Measurements from ENCODE around the gene N4BP3. TPM values are rescaled to one million over a fixed set of nuclear protein-coding genes. Genes with fewer than 3 reads are reported as not detected.

The N4BP3 gene
- total RNA-seq, 4 donors from 2014 or later: 0.55 to 2.6 (median 1.2) TPM

DNA sequence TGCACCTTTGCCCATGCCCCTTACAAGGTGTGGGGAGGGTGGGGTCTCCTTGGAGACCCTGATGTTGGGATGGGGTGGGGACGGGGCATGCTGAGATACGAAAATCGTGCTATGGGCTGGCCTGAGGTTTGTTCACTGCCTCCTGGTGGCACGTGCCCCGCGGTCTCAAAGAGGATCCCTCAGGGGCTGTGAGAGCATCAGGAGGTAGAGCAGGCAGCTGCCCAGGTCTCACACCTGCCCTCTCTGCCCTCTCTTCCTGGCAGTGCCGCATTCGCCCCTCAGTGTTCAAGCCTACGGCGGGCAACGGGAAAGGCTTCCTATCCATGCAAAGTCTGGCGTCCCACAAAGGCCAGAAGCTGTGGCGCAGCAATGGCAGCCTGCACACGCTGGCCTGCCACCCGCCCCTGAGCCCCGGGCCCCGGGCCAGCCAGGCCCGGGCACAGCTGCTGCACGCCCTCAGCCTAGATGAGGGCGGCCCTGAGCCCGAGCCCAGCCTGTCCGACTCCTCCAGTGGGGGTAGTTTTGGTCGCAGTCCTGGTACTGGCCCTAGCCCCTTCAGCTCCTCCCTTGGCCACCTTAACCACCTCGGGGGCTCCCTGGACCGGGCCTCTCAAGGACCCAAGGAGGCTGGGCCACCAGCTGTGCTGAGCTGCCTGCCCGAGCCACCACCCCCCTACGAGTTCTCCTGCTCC is 6.7 kb downstream of the N4BP3 start:
- Histone ChIP-seq H3K36me3 (no peaks in the 10 kb centered on the region), H3K4me1 (peaks cover 11 to 47% (median 20%) of the 10 kb centered on the region in 4 donors), H3K9me3 (no peaks in the 10 kb centered on the region), H3K27me3 (peaks cover 29% of the 10 kb centered on the region), H3K27ac (no peak overlapping the region), H3K4me3 (no peak overlapping the region)
- TF ChIP-seq POLR2A (IDR thresholded peaks at IDR 0.05): no peak
- no peak for TF ChIP-seq EP300 (IDR thresholded peaks at IDR 0.05; ENCODE audit: low read depth)
- TF ChIP-seq, protein P1, sequence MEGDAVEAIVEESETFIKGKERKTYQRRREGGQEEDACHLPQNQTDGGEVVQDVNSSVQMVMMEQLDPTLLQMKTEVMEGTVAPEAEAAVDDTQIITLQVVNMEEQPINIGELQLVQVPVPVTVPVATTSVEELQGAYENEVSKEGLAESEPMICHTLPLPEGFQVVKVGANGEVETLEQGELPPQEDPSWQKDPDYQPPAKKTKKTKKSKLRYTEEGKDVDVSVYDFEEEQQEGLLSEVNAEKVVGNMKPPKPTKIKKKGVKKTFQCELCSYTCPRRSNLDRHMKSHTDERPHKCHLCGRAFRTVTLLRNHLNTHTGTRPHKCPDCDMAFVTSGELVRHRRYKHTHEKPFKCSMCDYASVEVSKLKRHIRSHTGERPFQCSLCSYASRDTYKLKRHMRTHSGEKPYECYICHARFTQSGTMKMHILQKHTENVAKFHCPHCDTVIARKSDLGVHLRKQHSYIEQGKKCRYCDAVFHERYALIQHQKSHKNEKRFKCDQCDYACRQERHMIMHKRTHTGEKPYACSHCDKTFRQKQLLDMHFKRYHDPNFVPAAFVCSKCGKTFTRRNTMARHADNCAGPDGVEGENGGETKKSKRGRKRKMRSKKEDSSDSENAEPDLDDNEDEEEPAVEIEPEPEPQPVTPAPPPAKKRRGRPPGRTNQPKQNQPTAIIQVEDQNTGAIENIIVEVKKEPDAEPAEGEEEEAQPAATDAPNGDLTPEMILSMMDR (IDR thresholded peaks at IDR 0.05): no peak
- no peak for TF ChIP-seq POLR2AphosphoS5 (IDR thresholded peaks at IDR 0.05)
- DNase-seq: no peak
- in situ Hi-C loops (cut with MboI; ENCODE audit: low pct_ligation_motif_present in 1 of 4, low pct_unique_long_range_greater_than_20kb in 1 of 4, low sequenced_read_pairs in 3 of 4) (no loop called here), intact Hi-C loops (cut with DNase I; ENCODE audit: low total_unique reads) (no loop called here)
- 91% methylated on average over 27 of the region's 27 CpGs; no CpG with 5 or more reads in 1 of the 2 donors for WGBS, 2 donors (ENCODE audit: low coverage in 1 of 2)

DNA sequence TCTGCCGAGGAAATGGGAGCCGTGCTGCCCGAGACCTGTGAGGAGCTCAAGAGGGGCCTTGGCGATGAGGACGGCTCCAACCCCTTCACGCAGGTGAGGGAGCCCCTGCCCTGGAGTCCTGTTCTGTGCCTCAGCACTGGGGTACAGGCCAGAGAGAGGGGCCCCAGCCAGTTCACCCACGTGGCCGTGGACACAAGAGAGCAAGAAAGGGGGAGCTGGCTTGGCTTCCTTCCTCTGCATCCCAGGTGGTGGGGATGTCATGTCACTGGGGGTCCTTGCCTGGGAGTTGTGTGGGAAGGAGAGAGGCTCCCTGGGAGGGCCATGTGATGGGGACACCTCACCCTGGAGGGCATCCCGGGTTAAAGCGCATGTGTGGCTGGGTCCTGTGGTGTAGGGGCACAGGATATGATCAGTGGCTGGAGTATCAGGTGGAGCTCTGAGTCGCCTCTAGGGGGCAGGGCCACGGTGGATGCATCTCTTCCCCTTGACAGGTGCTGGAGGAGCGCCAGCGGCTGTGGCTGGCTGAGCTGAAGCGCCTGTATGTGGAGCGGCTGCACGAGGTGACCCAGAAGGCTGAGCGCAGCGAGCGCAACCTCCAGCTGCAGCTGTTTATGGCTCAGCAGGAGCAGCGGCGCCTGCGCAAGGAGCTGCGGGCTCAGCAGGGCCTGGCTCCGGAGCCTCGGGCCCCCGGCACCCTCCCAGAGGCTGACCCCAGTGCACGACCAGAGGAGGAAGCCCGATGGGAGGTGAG is 7.5 kb downstream of the N4BP3 start:
- no peaks in the 10 kb centered on the region for H3K36me3 ChIP-seq
- in situ Hi-C loops (cut with MboI; ENCODE audit: low pct_ligation_motif_present in 1 of 4, low pct_unique_long_range_greater_than_20kb in 1 of 4, low sequenced_read_pairs in 3 of 4): no loop called here
- peak overlapping the region in 3 of 4 donors; percentile 9 to 42 (median 11) for H3K4me3 ChIP-seq
- H3K9me3 ChIP-seq: no peaks in the 10 kb centered on the region
- peaks cover 11 to 40% (median 18%) of the 10 kb centered on the region in 4 donors for H3K4me1 ChIP-seq
- DNase-seq: peak; percentile 94
- H3K27ac ChIP-seq: peak overlapping the region in 3 of 4 donors; percentile 37 to 66 (median 48)
- 44% methylated on average over 19 of the region's 29 CpGs; no CpG with 5 or more reads in 1 of the 2 donors for WGBS, 2 donors (ENCODE audit: low coverage in 1 of 2)
- TF ChIP-seq EP300 (IDR thresholded peaks at IDR 0.05; ENCODE audit: low read depth) (no peak), POLR2AphosphoS5 (IDR thresholded peaks at IDR 0.05) (peak; percentile 37 to 63 (median 45))
- TF ChIP-seq, protein P1 (IDR thresholded peaks at IDR 0.05): peak; percentile 51 to 68 (median 59)
- peaks cover 22% of the 10 kb centered on the region for H3K27me3 ChIP-seq
- intact Hi-C loops (cut with DNase I; ENCODE audit: low total_unique reads): no loop called here

DNA sequence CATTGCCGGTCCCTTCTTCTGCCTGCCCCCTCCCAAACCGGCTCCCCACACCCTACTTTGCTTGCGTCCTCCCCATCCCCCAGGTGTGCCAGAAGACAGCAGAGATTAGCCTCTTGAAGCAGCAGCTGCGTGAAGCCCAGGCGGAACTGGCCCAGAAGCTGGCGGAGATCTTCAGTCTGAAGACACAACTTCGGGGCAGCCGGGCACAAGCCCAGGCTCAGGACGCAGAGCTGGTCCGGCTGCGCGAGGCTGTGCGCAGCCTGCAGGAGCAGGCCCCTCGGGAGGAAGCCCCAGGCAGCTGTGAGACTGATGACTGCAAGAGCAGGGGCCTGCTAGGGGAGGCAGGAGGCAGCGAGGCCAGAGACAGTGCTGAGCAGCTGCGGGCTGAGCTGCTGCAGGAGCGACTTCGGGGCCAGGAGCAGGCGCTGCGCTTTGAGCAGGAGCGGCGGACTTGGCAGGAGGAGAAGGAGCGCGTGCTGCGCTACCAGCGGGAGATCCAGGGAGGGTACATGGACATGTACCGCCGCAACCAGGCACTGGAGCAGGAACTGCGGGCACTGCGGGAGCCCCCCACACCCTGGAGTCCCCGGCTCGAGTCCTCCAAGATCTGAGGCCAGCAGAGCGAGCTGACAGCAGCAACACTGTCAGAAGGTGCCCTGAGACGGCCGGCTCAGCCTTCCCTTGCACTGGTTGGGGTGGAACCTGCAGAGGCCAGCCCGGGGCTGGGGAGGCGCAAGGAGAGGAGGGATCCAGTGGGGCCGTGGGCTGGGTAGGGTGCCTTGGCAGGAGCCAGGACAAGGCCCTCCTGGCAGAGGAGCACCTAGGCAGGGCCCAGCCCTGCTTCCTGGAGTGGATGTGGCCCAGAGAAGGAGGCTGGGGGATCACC is 8.3 kb downstream of the N4BP3 start:
- Histone ChIP-seq H3K4me3 (peak overlapping the region in 3 of 4 donors; percentile 9 to 42 (median 11)), H3K27ac (peak overlapping the region in 3 of 4 donors; percentile 37 to 66 (median 48)), H3K9me3 (no peaks in the 10 kb centered on the region), H3K4me1 (peaks cover 11 to 32% (median 15%) of the 10 kb centered on the region in 4 donors), H3K36me3 (no peaks in the 10 kb centered on the region), H3K27me3 (peaks cover 14% of the 10 kb centered on the region)
- in situ Hi-C loops (cut with MboI; ENCODE audit: low pct_ligation_motif_present in 1 of 4, low pct_unique_long_range_greater_than_20kb in 1 of 4, low sequenced_read_pairs in 3 of 4) (no loop called here), intact Hi-C loops (cut with DNase I; ENCODE audit: low total_unique reads) (no loop called here)
- no peak for TF ChIP-seq EP300 (IDR thresholded peaks at IDR 0.05; ENCODE audit: low read depth)
- no peak for TF ChIP-seq POLR2A (IDR thresholded peaks at IDR 0.05)
- TF ChIP-seq, protein P1 (IDR thresholded peaks at IDR 0.05): no peak
- no peak for TF ChIP-seq POLR2AphosphoS5 (IDR thresholded peaks at IDR 0.05)
- no peak for DNase-seq
- WGBS, 2 donors (ENCODE audit: low coverage in 1 of 2): 72% methylated on average over 33 of the region's 38 CpGs; no CpG with 5 or more reads in 1 of the 2 donors

All from transverse colon (tissue), 4 donors.